Measurements from ENCODE around the gene SIK2. TPM values are rescaled to one million over a fixed set of nuclear protein-coding genes. Genes with fewer than 3 reads are reported as not detected.

Gene SIK2
- total and polyA plus RNA-seq, 9 of the 15 experiments (the other 6 are each of a cell fraction or from before 2014, with no cell fraction given): 0.74 to 11.6 (median 3.8) TPM

GRCh38 chr11:111607751-111608150 lies 5.5 kb downstream of the SIK2 start:
- no peak overlapping the region for H2AFZ ChIP-seq (ENCODE audit: low read depth, low read length)
- no peaks in the 10 kb centered on the region for H3K9me1 ChIP-seq (ENCODE audit: control insufficient read depth, insufficient read depth, low read length)
- no peak overlapping the region for H3K27ac ChIP-seq (ENCODE audit: extremely low read depth, low read depth, low read length)
- H3K4me3 ChIP-seq: no peak overlapping the region
- H3K27me3 ChIP-seq (ENCODE audit: control insufficient read depth in 2 of 2, insufficient read depth in 2 of 2, low read length in 2 of 2): no peaks in the 10 kb centered on the region
- no peak overlapping the region for H3K4me2 ChIP-seq (ENCODE audit: insufficient read depth, low read length)
- no peak for FAIRE-seq
- no peak for DNase-seq (ENCODE audit: extremely low read depth in 1 of 4, low spot score in 3 of 4)
- H3K36me3 ChIP-seq (ENCODE audit: control insufficient read depth, insufficient read depth, low read length): no peaks in the 10 kb centered on the region
- H3K79me2 ChIP-seq (ENCODE audit: control insufficient read depth, insufficient read depth, low read length): peaks cover 48% of the 10 kb centered on the region
- no TSS peak for BruUV-seq (replicated peaks)
- peak; percentile 80 for TF ChIP-seq PKNOX1 (IDR thresholded peaks at IDR 0.05)
- peak; percentile 91 for TF ChIP-seq MEIS2 (IDR thresholded peaks at IDR 0.05; ENCODE audit: partially characterized antibody)
- TF ChIP-seq MAFK (IDR thresholded peaks at IDR 0.05; ENCODE audit: low read length): no peak
- TF ChIP-seq PTBP1 (IDR thresholded peaks at IDR 0.05; ENCODE audit: low read depth, low read length): no peak
- TF ChIP-seq SMARCB1 (IDR thresholded peaks at IDR 0.05; ENCODE audit: insufficient read length, low read depth): no peak
- TF ChIP-seq, protein P1, sequence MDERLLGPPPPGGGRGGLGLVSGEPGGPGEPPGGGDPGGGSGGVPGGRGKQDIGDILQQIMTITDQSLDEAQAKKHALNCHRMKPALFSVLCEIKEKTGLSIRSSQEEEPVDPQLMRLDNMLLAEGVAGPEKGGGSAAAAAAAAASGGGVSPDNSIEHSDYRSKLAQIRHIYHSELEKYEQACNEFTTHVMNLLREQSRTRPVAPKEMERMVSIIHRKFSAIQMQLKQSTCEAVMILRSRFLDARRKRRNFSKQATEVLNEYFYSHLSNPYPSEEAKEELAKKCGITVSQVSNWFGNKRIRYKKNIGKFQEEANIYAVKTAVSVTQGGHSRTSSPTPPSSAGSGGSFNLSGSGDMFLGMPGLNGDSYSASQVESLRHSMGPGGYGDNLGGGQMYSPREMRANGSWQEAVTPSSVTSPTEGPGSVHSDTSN (CRISPR knock-in tag; IDR thresholded peaks at IDR 0.05; ENCODE audit: low read depth): no peak; the same call in 1 of the 2 replicates
- TF ChIP-seq, protein P1 (tag; conservative IDR thresholded peaks at IDR 0.05; ENCODE audit: low read depth): peak; percentile 89
- TF ChIP-seq, protein P2, sequence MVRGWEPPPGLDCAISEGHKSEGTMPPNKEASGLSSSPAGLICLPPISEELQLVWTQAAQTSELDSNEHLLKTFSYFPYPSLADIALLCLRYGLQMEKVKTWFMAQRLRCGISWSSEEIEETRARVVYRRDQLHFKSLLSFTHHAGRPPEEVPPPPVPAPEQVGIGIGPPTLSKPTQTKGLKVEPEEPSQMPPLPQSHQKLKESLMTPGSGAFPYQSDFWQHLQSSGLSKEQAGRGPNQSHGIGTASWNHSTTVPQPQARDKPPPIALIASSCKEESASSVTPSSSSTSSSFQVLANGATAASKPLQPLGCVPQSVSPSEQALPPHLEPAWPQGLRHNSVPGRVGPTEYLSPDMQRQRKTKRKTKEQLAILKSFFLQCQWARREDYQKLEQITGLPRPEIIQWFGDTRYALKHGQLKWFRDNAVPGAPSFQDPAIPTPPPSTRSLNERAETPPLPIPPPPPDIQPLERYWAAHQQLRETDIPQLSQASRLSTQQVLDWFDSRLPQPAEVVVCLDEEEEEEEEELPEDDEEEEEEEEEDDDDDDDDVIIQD (CRISPR knock-in tag; IDR thresholded peaks at IDR 0.05): no peak
- H3K9me3 ChIP-seq (replicated peaks; ENCODE audit: control insufficient read depth, insufficient read depth, low read depth, low read length): no peaks in the 10 kb centered on the region
- no peak for ATAC-seq
- POLR2A ChIA-PET: no interaction called here
- whole genome bisulfite sequencing (ENCODE audit: insufficient coverage, low coverage, missing lambda C conversion rate): 67% methylated on average over 3 of the region's 3 CpGs
- no peak overlapping the region for H3K9ac ChIP-seq (ENCODE audit: insufficient read depth in 1 of 2, low read depth in 2 of 2, low read length in 2 of 2)
- 0 out of 2 replicates have a peak, but pooled peaks cover 4% of the 10 kb centered on the region for H4K20me1 ChIP-seq (replicated peaks; ENCODE audit: control insufficient read depth, insufficient read depth, low read length)
- in situ Hi-C loops (cut with MboI) (loop anchor here (10.0 kb wide), 2 partner anchors 367 to 617 kb away; partner anchors contain the start of gene PTS), intact Hi-C loops (cut with micrococcal nuclease) (loop anchor here (10.0 kb wide), 2 partner anchors 377 to 677 kb away; no protein-coding TSS in a partner anchor)
- peaks cover 5 to 6% of the 10 kb centered on the region in 2 experiments; a peak in 4 of 5 replicates for H3K4me1 ChIP-seq (replicated peaks in 1 of 2; ENCODE audit: control insufficient read depth in 2 of 2, insufficient read depth in 2 of 2, low read length in 2 of 2)
- CTCF ChIA-PET (ENCODE audit: low intra/inter-chr PET ratio): no interaction called here
